Activated T-cell treated with anti-CD3 and anti-CD28 coated beads for 48 hours (primary cell): ENCODE measurements around the gene OLFML3.
"Not testable (repeated sequence)": the region's sequence is repeated elsewhere in the genome, so short reads cannot be mapped to it uniquely, and the experiment has no call there.

Source experiments
- DNase-seq: peaks from one replicate; pipeline ENCODE4 v3.0.0-alpha.2; 2020; ENCODE audit warnings: low read depth

The OLFML3 gene

GRCh38 chr1:113991467-113991997 lies 12.3 kb downstream of the OLFML3 start:
- DNase-seq = no peak

- no peak for DNase-seq
Measured at GRCh38 chr1:113993072-113993471, 13.8 kb downstream of the OLFML3 start.

DNA sequence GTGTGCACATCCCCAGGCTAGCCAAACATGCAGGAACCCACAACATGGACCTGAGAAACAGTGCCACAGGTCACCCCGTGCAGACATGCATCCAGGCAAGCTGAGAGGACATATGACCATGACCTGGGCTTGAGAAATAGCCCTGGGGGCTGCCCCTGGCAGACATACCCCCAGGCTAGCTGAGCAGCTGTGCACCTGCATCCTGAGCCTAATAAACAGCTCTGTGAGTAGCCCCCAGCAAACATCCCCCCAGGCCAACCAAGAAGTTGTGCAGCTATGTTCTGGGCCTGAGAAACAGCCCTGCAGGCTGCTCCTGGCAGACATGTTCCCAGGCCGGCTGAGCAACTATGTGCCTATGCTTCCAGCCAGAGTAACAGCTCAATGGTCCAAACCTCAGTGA lies 14.5 kb downstream of the OLFML3 start:
- DNase-seq = no peak

GRCh38 chr1:113995382-113995781 lies 16.1 kb downstream of the OLFML3 start:
- no peak for DNase-seq

GRCh38 chr1:113998361-113998760 lies 19.1 kb downstream of the OLFML3 start:
- no peak for DNase-seq

- DNase-seq = no peak
Measured at GRCh38 chr1:113999233-113999632, 20.0 kb downstream of the OLFML3 start.

- no peak for DNase-seq
Measured at GRCh38 chr1:113999799-114000198, 20.5 kb downstream of the OLFML3 start.

- DNase-seq = no peak
Measured at GRCh38 chr1:114000406-114000805, 21.1 kb downstream of the OLFML3 start.

DNA sequence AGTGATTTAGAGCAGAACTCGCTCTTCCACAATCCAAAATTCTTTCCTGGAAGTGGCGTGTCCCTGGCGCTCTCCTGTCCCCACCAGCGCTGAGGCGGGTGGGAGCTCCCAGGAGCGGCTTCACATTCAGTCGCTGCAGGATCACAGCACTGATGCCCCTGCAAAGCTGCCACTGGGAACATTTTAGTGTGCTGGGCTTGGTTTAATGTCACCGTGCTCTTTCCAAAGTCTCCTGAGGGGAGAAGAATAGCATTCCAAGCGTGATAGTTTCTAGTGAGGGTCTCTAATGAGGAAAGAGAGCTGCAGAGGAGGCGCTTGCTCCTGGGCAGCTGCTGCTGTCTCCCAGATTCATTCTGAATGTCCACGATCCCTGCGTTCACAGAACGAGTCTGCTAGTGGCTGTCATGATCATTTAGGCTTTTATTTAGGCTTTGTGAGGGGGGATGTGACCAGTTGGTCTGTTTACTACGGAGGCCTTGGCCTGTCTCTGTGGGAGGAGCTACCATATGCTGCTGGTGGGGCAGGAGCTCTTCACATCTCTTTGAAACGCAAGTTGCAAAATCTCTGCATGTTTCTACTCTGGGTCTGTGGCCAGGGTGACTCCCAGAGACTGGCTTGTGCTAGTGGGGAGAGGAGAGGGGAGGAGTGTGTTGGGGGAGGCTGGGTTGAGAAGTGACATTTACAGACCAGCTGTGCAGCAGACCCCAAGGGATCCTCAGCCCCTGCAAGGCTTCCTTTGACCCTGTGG lies 23.4 kb downstream of the OLFML3 start:
- DNase-seq = no peak

- no peak for DNase-seq
Measured at GRCh38 chr1:114003431-114003830, 24.2 kb downstream of the OLFML3 start.

DNA sequence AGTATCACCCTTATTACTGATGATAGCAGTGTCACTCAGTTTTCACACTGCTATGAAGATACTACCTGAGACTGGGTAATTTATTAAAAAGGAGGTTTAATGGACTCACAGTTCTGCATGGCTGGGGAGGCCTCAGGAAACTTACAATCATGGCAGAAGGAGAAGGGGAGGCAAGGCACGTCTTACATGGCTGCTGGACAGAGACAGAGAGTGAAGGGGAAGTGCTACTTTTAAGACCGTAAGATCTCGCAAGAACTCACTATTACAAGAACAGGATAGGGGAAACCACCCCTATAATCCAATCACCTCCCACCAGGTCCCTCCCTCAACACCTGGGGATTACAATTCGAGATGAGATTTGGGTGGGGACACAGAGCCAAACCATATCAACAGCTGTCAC lies 27.6 kb downstream of the OLFML3 start:
- not testable (repeated sequence) for DNase-seq

DNA sequence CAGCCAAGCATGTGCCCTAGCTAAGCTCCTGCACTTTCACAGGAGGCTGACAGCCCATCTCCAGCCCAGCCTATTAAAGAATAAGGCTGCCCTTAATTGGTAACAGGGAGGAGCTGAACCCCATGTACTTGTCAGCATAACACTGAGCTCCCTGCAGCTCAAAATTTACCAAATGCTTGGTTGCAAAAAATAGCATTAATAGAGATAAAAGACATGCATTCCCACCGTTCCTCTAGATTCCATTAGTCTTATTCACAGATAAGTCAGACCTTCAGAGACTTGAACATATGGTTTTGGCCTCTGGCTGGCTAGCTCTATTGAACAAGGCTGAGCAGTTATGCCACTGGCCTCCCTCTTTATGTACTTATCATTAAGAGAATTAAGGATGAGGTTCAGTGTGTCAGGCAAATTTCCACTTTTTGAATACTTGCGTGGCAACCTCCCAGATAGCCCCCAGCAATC lies 29.2 kb downstream of the OLFML3 start:
- DNase-seq = no peak

- no peak for DNase-seq
Measured at GRCh38 chr1:114008993-114009392, 29.7 kb downstream of the OLFML3 start.

DNA sequence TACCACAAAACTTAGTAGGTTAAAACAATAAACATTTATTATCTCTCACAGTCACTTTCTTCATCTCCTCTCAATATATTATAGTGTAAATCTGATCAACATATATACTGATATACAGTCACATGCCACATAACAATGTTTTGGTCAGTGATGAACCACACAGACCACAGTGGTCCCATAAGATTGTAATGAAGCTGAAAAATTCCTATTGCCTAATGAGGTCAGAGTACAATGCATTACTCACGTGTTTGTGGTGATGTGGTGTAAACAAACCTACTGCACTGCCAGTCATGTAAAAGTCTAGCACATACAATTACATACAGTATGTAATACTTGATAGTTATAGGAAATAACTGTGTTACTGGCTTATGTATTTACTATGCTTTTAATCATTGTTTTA lies 30.1 kb downstream of the OLFML3 start:
- DNase-seq = no peak

- DNase-seq = no peak
Measured at GRCh38 chr1:114010433-114011184, 31.3 kb downstream of the OLFML3 start.

GRCh38 chr1:114011796-114012195 lies 32.5 kb downstream of the OLFML3 start:
- no peak for DNase-seq

- DNase-seq = no peak
Measured at GRCh38 chr1:114015075-114015474, 35.8 kb downstream of the OLFML3 start.

GRCh38 chr1:114019724-114020123 lies 40.5 kb downstream of the OLFML3 start:
- not testable (repeated sequence) for DNase-seq

GRCh38 chr1:114021665-114022099 lies 42.4 kb downstream of the OLFML3 start:
- DNase-seq = no peak

- no peak for DNase-seq
Measured at GRCh38 chr1:114022877-114023276, 43.6 kb downstream of the OLFML3 start.

GRCh38 chr1:114023377-114023776 lies 44.1 kb downstream of the OLFML3 start:
- DNase-seq = no peak

DNA sequence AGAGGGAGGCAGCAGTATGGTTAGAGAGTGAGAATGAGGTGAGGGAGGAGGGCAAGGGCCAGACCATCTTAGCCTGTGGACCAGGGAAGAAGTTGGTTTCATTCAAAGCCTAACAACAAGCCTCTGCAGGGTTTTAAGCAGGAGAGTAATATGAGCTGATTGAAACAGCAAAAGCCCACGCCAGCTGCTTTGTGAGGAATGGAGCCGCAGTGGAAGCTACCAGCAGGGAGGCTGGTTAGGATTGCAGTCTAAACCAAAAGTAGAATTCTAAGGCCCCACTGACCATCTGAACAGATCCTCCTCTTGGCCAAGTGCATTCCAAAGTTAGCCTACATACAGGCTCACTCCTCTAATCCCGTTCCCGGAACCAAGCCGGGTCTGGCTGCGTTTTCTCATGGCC lies 44.8 kb downstream of the OLFML3 start:
- DNase-seq = no peak
